A549 treated with dexamethasone at 1 μM for 4 hours (cell line): ENCODE measurements around the gene EDA. TPM values are rescaled to one million over a fixed set of nuclear protein-coding genes. Genes with fewer than 3 reads are reported as not detected.

Source experiments
- total RNA-seq: library from RNA; stranded (reverse); fragments of 200-300 nt; extraction: Qiagen RNA extraction; gene quantifications from 5 replicates; pipeline ENCODE4 v1.2.3, GENCODE V29; 2022

The EDA gene
- 0.40 to 0.87 TPM (median 0.54 TPM) in 5 replicates for total RNA-seq

GRCh38 chrX:69615779-69616456 is at the start of gene EDA:
Gene EDA, plus strand, starts transcription at chrX:69616113.

GRCh38 chrX:70049925-70050324 is 434.0 kb downstream of the EDA start, which contains the start of gene AWAT2:
Gene AWAT2, minus strand, starts transcription at chrX:70049938. Its CDS starts 6 bp downstream, at chrX:70049932.

GRCh38 chrX:70062076-70062475 is 446.2 kb downstream of the EDA start, which contains the start of gene OTUD6A:
Gene OTUD6A, plus strand, starts transcription at chrX:70062457. Its CDS starts 68 bp downstream, at chrX:70062525.

Other genes starting within 250 kb of the EDA start
- 4.8 to 5.9 TPM (median 5.7 TPM) in 5 replicates for gene NALF2, start 111.8 kb upstream of the EDA start, total RNA-seq